Calu3 (cell line): ENCODE results near the gene RNF44. TPM values are rescaled to one million over a fixed set of nuclear protein-coding genes. Genes with fewer than 3 reads are reported as not detected.

Source experiments
- BruUV-seq: library from RNA; stranded (reverse); fragments of 400-500 nt; replicated peaks from 2 replicates; lab custom pipeline; 2021; lab: Mats Ljungman, UMichigan
- CTCF ChIA-PET: fragments of 300-600 bp; sonication (Branson Sonifier 250); formaldehyde crosslinking; loops from one replicate; lab custom pipeline; 2022; ENCODE audit warnings: antibody characterized with exemption; lab: Charles Lee
- DNase-seq: peaks from one replicate; pipeline ENCODE4 v3.0.0; 2022
- H3K27ac Mint-ChIP-seq: one replicate; pipeline ENCODE4 v1.8.0; 2022; ENCODE audit warnings: mixed read lengths; ENCODE audit not compliant: unreplicated experiment
- H3K27me3 Mint-ChIP-seq: one replicate; pipeline ENCODE4 v1.8.0; 2022; ENCODE audit warnings: mixed read lengths; ENCODE audit not compliant: unreplicated experiment
- H3K36me3 Mint-ChIP-seq: one replicate; pipeline ENCODE4 v1.8.0; 2022; ENCODE audit warnings: mild to moderate bottlenecking, moderate library complexity, mixed read lengths; ENCODE audit not compliant: insufficient read depth, unreplicated experiment
- H3K4me1 Mint-ChIP-seq: one replicate; pipeline ENCODE4 v1.8.0; 2022; ENCODE audit warnings: mild to moderate bottlenecking, low read depth, mixed read lengths; ENCODE audit not compliant: unreplicated experiment
- H3K4me3 Mint-ChIP-seq: one replicate; pipeline ENCODE4 v1.8.0; 2022; ENCODE audit warnings: mild to moderate bottlenecking, low read depth, moderate library complexity, mixed read lengths; ENCODE audit not compliant: unreplicated experiment
- H3K9me3 Mint-ChIP-seq: one replicate; pipeline ENCODE4 v1.8.0; 2022; ENCODE audit warnings: low read depth, mixed read lengths; ENCODE audit not compliant: unreplicated experiment
- intact Hi-C: fragments of 100-400 bp; cut with micrococcal nuclease; formaldehyde crosslinking; loops from one replicate; pipeline ENCODE4 v1.10.0; 2022; ENCODE audit not compliant: unreplicated experiment
- total RNA-seq: library from RNA; stranded (reverse); gene quantifications from 2 replicates; pipeline ENCODE4 v1.2.3, GENCODE V29; 2022
- TF ChIP-seq, protein P1 (sequence below): fragments of 200-600 bp; IDR thresholded peaks from one replicate; pipeline ENCODE4 v1.8.0; 2022; ENCODE audit warnings: antibody characterized with exemption; ENCODE audit not compliant: unreplicated experiment

RNF44 gene
- total RNA-seq, 1 experiment from 2014 or later, result 82.3 TPM

DNA sequence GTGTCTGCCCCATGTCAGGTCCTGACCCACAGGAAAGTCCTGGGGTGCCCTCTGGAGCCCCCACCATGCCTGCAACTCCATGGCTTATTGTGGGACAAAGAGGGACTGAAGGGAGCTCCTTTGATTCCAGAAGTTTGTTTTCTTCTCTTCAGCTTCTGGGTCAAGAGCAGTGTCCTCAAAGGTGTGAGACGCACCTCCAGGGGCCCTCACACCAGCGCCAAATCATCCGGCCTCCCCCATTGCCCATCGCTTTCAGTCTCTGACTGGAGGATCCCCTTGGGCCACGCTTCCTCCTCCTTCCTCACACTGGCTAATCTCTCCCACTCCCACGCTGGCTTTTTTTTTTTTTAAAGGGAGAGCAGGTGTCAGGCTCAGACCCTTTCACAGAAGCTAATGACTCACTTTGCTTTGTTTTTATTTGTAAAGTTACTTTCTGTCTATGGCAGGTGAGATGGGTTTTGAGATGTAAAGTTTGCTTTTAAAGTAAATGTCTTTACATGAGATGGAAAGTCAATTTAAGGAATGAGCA lies 28.6 kb upstream of the RNF44 start:
- Mint-ChIP-seq H3K27me3 (peaks cover 14% of the 10 kb centered on the region), H3K9me3 (no peaks in the 10 kb centered on the region), H3K27ac (no peak overlapping the region), H3K4me1 (no peaks in the 10 kb centered on the region), H3K36me3 (no peaks in the 10 kb centered on the region), H3K4me3 (no peak overlapping the region)
- no peak for DNase-seq
- intact Hi-C loops, result no loop called here
- CTCF ChIA-PET, result no interaction called here
- BruUV-seq, result no TSS peak
- TF ChIP-seq, protein P1, sequence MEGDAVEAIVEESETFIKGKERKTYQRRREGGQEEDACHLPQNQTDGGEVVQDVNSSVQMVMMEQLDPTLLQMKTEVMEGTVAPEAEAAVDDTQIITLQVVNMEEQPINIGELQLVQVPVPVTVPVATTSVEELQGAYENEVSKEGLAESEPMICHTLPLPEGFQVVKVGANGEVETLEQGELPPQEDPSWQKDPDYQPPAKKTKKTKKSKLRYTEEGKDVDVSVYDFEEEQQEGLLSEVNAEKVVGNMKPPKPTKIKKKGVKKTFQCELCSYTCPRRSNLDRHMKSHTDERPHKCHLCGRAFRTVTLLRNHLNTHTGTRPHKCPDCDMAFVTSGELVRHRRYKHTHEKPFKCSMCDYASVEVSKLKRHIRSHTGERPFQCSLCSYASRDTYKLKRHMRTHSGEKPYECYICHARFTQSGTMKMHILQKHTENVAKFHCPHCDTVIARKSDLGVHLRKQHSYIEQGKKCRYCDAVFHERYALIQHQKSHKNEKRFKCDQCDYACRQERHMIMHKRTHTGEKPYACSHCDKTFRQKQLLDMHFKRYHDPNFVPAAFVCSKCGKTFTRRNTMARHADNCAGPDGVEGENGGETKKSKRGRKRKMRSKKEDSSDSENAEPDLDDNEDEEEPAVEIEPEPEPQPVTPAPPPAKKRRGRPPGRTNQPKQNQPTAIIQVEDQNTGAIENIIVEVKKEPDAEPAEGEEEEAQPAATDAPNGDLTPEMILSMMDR, result no peak

DNA sequence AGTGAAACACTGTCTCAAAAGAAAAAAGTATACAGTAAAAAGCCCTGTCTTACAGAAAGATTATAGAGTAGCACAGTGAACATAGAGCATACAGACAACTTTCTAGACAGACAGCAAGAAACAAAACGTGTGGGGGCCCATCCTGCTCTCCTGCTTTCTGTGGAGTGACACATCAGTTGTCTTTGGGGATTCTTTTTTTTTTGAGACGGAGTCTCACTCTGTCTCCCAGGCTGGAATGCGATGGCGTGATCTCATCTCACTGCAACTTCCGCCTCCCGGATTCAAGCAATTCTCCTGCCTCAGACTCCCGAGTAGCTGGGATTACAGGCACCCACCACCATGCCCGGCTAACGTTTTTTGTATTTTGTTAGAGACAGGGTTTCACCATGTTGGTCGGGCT lies 26.8 kb upstream of the RNF44 start:
- no TSS peak for BruUV-seq
- no peak overlapping the region for H3K4me3 Mint-ChIP-seq

DNA sequence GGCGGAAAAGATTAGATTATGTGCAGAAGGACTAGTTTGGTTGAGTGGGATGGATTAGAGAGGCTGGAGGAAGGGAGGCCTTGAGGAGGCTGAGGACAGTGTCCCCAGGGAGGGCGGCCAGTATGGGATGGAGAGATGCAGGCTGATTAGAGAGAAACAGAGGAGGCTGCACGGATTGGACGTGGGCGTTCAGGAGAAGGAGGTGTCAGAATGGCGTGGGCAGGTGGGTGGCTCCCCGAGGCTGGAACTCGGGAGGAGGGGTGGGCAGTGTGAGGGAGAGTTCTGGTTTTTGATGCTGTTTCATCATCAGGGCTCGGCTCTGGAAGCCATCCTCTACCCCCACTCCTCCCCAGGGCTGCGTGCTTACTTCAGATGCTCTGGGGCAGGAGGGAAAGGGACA lies 25.0 kb upstream of the RNF44 start:
- CTCF ChIA-PET, result no interaction called here
- Mint-ChIP-seq H3K27me3 (peaks cover 14% of the 10 kb centered on the region), H3K9me3 (no peaks in the 10 kb centered on the region), H3K36me3 (no peaks in the 10 kb centered on the region), H3K4me3 (no peak overlapping the region), H3K4me1 (no peaks in the 10 kb centered on the region), H3K27ac (no peak overlapping the region)
- intact Hi-C loops, result no loop called here
- BruUV-seq, result no TSS peak
- DNase-seq, result no peak
- TF ChIP-seq, protein P1, result no peak

More for the DNA sequence above, 26.8 kb upstream of the RNF44 start:
- intact Hi-C loops, result no loop called here
- H3K9me3 Mint-ChIP-seq, result no peaks in the 10 kb centered on the region
- CTCF ChIA-PET, result no interaction called here
- TF ChIP-seq, protein P1, result no peak
- H3K27ac Mint-ChIP-seq, result no peak overlapping the region
- peaks cover 14% of the 10 kb centered on the region for H3K27me3 Mint-ChIP-seq
- H3K4me1 Mint-ChIP-seq, result no peaks in the 10 kb centered on the region
- H3K36me3 Mint-ChIP-seq, result no peaks in the 10 kb centered on the region
- no peak for DNase-seq

DNA sequence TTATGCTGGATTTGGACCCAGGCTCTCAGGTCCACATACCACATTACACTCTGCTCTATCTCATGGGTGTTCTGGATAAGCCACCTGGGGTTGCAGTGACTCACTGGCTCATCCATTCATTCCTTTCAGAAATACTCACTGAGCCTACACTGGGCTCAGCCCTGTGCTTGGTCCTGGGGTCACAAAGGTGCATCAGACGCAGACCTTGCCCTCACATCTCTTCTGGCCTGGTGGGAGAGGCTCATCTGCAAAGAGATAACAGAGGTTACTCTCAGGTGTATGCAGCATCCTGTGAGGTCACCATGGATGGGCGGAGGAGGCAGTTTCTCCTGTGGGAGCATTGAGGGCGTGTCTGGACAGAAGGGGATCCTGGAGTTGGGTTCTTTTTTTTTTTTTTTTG lies 24.1 kb upstream of the RNF44 start:
- TF ChIP-seq, protein P1, result no peak
- Mint-ChIP-seq H3K27ac (no peak overlapping the region), H3K4me3 (no peak overlapping the region), H3K4me1 (no peaks in the 10 kb centered on the region), H3K9me3 (no peaks in the 10 kb centered on the region), H3K27me3 (peaks cover 14% of the 10 kb centered on the region), H3K36me3 (no peaks in the 10 kb centered on the region)
- intact Hi-C loops, result no loop called here
- CTCF ChIA-PET, result no interaction called here
- no TSS peak for BruUV-seq
- no peak for DNase-seq
